ENCODE data around the gene WDR38.

WDR38 gene

GRCh38 chr9:124859803-124860581 lies 6.7 kb downstream of the WDR38 start:
- no peak for DNase-seq

- no peak for DNase-seq
Measured at GRCh38 chr9:124860582-124861341, 7.5 kb downstream of the WDR38 start.

- peak; percentile 93 for DNase-seq
Measured at GRCh38 chr9:124861342-124862229, 8.3 kb downstream of the WDR38 start, which contains the start of the genes ARPC5L and RPL35. Gene ARPC5L (plus strand): TSS chr9:124862130. CDS start chr9:124869291, 7,161 bp downstream. Gene RPL35 (minus strand): TSS chr9:124861957. CDS start chr9:124861912, 45 bp downstream.

GRCh38 chr9:124863371-124863871 lies 10.2 kb downstream of the WDR38 start:
- DNase-seq = no peak

GRCh38 chr9:124868511-124869465 lies 15.5 kb downstream of the WDR38 start:
- DNase-seq = peak; percentile 82

GRCh38 chr9:124869466-124869985 lies 16.3 kb downstream of the WDR38 start:
- peak; percentile 25 for DNase-seq

- peak; percentile 34 for DNase-seq
Measured at GRCh38 chr9:124869986-124870560, 16.8 kb downstream of the WDR38 start.

GRCh38 chr9:124870723-124871122 lies 17.5 kb downstream of the WDR38 start:
- no peak for DNase-seq

GRCh38 chr9:124871156-124871561 lies 17.9 kb downstream of the WDR38 start:
- DNase-seq = no peak

- no peak for DNase-seq
Measured at GRCh38 chr9:124873664-124874063, 20.4 kb downstream of the WDR38 start.

- no peak for DNase-seq
Measured at GRCh38 chr9:124875501-124875900, 22.2 kb downstream of the WDR38 start.

GRCh38 chr9:124877021-124877782 lies 23.9 kb downstream of the WDR38 start:
- no peak for DNase-seq

- no peak for DNase-seq
Measured at GRCh38 chr9:124878021-124878420, 24.8 kb downstream of the WDR38 start.

- DNase-seq = no peak
Measured at GRCh38 chr9:124878518-124878917, 25.3 kb downstream of the WDR38 start.

- DNase-seq = no peak
Measured at GRCh38 chr9:124879226-124879625, 26.0 kb downstream of the WDR38 start.

- DNase-seq = no peak
Measured at GRCh38 chr9:124880501-124880900, 27.2 kb downstream of the WDR38 start.

GRCh38 chr9:124881138-124881743 lies 28.0 kb downstream of the WDR38 start:
- no peak for DNase-seq

- no peak for DNase-seq
Measured at GRCh38 chr9:124882231-124882630, 29.0 kb downstream of the WDR38 start.

GRCh38 chr9:124884376-124884775 lies 31.1 kb downstream of the WDR38 start:
- DNase-seq = peak; percentile 78

Data from fibroblast of skin of back (primary cell).